Chondrocyte (in vitro differentiated cells): ENCODE results near the gene TMEM271. TPM values are rescaled to one million over a fixed set of nuclear protein-coding genes. Genes with fewer than 3 reads are reported as not detected.

Source experiments
- DNase-seq: peaks from one replicate; pipeline ENCODE4 v3.0.0; 2021; ENCODE audit warnings: mixed read lengths, low spot score
- H3K27ac Mint-ChIP-seq: one replicate; pipeline ENCODE4 v1.8.0; 2021; ENCODE audit warnings: mild to moderate bottlenecking, moderate library complexity, mixed read lengths; ENCODE audit not compliant: unreplicated experiment
- H3K27me3 Mint-ChIP-seq: 2 replicates; pipeline ENCODE4 v1.8.0; 2021; ENCODE audit warnings: low read depth, mixed read lengths
- H3K36me3 Mint-ChIP-seq: 2 replicates; pipeline ENCODE4 v1.8.0; 2021; ENCODE audit warnings: low read depth, mixed read lengths
- H3K4me1 Mint-ChIP-seq: 2 replicates; pipeline ENCODE4 v1.8.0; 2021; ENCODE audit warnings: low read depth, mild to moderate bottlenecking, mixed read lengths
- H3K4me3 Mint-ChIP-seq: one replicate; pipeline ENCODE4 v1.8.0; 2021; ENCODE audit warnings: mild to moderate bottlenecking, moderate library complexity, mixed read lengths; ENCODE audit not compliant: unreplicated experiment
- H3K9me3 Mint-ChIP-seq: 2 replicates; pipeline ENCODE4 v1.8.0; 2021; ENCODE audit warnings: low read depth, mixed read lengths
- total RNA-seq: library from RNA; stranded (reverse); gene quantifications from 3 replicates; pipeline ENCODE4 v1.2.1, GENCODE V29; 2021
- TF ChIP-seq, protein P1 (sequence below): fragments of 200-600 bp; sonication (generic); IDR thresholded peaks from 2 replicates; pipeline ENCODE4 v1.5.0; 2021; ENCODE audit warnings: antibody characterized with exemption, mild to moderate bottlenecking, moderate library complexity

TMEM271 gene
- total RNA-seq, 1 donor from 2014 or later: not detected

DNA sequence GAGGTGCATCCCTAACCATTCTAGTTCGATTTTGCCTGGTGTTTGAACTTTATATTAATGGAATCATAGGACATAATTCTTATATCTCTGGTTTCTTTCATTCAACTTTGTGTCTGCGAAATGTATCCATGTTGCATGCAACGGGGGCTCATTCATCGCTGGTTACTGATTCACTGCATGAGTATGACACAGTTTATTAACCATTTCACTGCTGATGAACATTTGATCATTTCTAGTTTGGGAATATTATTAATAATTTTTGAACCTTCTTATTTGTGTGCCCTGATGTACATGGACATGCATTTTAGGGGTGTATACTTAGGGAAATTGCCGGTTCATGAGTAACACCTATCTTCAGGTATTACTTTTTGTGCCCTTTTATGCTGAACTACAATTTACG lies 5.1 kb upstream of the TMEM271 start:
- Mint-ChIP-seq H3K36me3 (no peaks in the 10 kb centered on the region), H3K27ac (no peak overlapping the region), H3K27me3 (peaks cover 42% of the 10 kb centered on the region), H3K9me3 (peaks cover 9% of the 10 kb centered on the region), H3K4me3 (no peak overlapping the region), H3K4me1 (peaks cover 8% of the 10 kb centered on the region)
- TF ChIP-seq, protein P1, sequence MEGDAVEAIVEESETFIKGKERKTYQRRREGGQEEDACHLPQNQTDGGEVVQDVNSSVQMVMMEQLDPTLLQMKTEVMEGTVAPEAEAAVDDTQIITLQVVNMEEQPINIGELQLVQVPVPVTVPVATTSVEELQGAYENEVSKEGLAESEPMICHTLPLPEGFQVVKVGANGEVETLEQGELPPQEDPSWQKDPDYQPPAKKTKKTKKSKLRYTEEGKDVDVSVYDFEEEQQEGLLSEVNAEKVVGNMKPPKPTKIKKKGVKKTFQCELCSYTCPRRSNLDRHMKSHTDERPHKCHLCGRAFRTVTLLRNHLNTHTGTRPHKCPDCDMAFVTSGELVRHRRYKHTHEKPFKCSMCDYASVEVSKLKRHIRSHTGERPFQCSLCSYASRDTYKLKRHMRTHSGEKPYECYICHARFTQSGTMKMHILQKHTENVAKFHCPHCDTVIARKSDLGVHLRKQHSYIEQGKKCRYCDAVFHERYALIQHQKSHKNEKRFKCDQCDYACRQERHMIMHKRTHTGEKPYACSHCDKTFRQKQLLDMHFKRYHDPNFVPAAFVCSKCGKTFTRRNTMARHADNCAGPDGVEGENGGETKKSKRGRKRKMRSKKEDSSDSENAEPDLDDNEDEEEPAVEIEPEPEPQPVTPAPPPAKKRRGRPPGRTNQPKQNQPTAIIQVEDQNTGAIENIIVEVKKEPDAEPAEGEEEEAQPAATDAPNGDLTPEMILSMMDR: no peak
- no peak for DNase-seq

DNA sequence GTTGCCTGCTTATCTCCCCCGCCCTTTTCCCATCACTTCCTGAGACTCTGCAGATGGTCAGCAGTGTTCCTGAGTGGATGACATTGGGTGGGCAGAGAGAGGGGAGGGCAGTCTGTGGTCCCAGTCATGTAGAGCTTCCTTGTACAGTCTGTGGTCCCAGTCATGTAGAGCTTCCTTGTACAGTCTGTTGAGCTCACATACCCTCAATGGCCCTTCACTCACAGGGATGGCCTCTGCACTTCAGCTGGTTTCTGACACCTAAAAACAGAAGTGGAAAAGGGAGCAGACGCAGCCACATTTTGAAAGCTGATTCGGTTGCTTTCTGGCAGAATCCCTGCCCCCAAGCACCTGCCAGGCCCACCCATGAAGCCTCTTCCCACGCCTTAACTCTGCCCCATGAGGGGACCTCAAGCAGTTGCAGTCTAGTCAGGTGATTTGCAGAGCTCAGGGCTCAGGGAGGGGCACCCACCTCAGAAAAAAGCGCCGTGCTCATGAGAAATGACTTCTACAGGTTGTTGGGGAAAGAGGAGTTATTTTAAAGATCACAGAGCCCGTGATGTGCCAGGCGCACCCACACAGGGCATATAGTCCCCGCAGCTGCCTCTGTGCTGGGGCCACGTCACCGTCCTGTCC lies 3.6 kb upstream of the TMEM271 start:
- TF ChIP-seq, protein P1: no peak
- peaks cover 8% of the 10 kb centered on the region for H3K4me1 Mint-ChIP-seq
- H3K27me3 Mint-ChIP-seq: peaks cover 41% of the 10 kb centered on the region
- no peaks in the 10 kb centered on the region for H3K36me3 Mint-ChIP-seq
- no peak for DNase-seq
- H3K4me3 Mint-ChIP-seq: no peak overlapping the region
- H3K9me3 Mint-ChIP-seq: peaks cover 9% of the 10 kb centered on the region
- H3K27ac Mint-ChIP-seq: no peak overlapping the region

DNA sequence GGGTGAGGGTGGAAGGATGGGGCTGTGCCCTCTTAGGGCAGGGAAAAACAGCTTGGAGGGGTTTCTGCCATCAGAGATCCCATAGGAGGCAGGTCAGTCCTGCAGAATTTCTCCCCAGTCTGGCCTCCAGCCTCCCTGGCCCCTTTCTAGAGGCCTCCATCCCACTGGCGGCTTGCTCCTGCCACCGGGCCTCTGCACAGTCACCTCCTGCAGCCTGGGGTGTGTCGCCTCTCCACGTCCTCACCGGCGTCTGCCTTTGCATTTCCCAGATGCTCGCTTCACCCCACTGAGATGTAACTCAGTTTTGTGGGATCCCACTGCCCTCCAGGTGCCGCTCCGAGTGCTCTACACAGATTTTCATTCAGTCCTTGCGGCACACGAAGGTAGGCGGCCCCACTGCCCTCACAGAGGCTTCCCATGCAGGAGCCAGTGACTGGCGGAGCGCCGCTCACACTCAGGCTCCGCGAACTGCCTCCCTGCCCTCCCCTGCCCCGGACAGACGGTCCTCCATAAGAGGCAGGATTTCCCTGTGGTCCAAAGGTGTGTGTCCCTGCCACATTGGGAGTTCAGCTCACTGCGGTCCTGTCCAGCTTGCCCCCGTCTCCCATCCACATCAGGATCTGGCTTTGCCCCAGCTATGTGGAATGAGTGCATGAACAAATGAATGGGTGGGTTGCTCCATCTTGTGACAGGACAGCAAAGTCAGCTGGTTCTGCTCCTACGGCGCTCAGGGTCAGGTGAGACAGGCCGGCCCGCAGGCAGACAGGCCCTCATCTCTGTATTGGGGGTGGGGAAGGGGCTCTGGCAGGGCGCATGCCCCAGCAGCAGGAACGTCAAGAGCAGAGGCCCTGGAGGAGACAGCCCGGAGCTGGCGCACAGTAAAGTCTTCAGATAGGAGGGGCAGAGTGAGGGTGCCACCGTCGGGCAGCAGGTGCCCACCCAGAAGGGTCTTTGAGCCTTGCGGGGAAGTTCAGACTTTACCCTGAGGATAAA lies 2.7 kb upstream of the TMEM271 start:
- H3K36me3 Mint-ChIP-seq: no peaks in the 10 kb centered on the region
- peaks cover 8% of the 10 kb centered on the region for H3K4me1 Mint-ChIP-seq
- no peak for DNase-seq
- H3K9me3 Mint-ChIP-seq: peaks cover 3% of the 10 kb centered on the region
- H3K4me3 Mint-ChIP-seq: no peak overlapping the region
- TF ChIP-seq, protein P1: no peak
- H3K27me3 Mint-ChIP-seq: peaks cover 46% of the 10 kb centered on the region
- no peak overlapping the region for H3K27ac Mint-ChIP-seq

DNA sequence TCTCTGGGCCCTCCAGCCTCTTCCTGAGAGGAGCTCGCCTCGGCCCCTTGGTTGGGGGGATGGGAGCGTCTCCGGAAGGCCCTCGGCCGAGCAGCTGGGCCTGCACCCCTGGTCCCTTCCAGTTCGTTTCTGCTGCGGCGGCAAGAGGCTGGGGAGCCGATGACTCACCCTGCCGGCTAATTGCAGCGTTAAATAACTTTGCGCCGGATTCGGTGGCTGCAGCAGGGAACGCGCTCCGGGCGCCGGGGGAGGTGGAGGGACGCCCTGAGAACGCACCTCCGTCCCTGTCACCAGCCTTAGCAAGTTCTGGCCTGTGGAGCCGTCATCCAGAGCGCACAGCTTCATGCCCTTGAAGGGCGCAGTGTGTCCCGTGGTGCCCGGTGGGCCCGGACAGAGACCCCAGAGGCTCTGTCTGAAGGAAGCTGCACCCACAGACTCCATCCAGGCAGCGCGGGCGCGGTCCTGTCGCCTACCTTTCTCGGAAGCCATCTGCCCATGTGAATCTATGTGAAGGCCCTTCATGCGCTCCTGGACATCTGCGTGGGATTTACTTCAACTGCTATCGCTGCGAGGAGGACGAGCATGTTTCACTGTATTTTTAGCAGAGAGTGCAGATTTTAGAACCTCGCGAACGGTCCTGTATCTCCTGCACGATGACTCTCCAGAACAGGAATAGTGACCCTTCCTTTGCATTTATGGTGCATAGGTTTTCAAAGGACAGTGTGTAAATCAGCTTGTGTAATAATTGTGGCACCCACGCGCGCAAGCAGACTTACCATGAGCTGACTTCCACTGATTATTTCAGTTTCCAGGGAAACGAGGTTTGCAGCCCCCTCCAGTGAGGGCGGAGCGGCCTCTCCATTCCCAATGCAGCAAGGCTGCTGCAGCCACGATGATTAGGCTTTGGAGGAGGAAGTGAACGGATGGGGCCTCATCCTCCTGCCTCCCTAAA lies 1.7 kb upstream of the TMEM271 start:
- peaks cover 54% of the 10 kb centered on the region for H3K27me3 Mint-ChIP-seq

More for the DNA sequence above, 1.7 kb upstream of the TMEM271 start:
- peak overlapping the region; percentile 44 for H3K4me3 Mint-ChIP-seq
- DNase-seq: no peak
- no peaks in the 10 kb centered on the region for H3K36me3 Mint-ChIP-seq
- H3K27ac Mint-ChIP-seq: no peak overlapping the region
- H3K4me1 Mint-ChIP-seq: peaks cover 8% of the 10 kb centered on the region
- peaks cover 3% of the 10 kb centered on the region for H3K9me3 Mint-ChIP-seq
- TF ChIP-seq, protein P1: no peak
